Measurements from ENCODE around the gene C5orf15. TPM values are rescaled to one million over a fixed set of nuclear protein-coding genes. Genes with fewer than 3 reads are reported as not detected.

Gene C5orf15
- 10 to 100 TPM; 29.3 to 30.6 TPM for total RNA-seq
- long read RNA-seq, transcript C5orf15-201 (3 exons, 2,358 nt), result major isoform, 107 of 120 reads
- long read RNA-seq, partial matches to known transcripts, result 11 of 120 reads
- long read RNA-seq, other reads (novel, unspliced or antisense), result 2 of 120 reads

- ATAC-seq, result peak; percentile 97
- intact Hi-C loops (cut with DNase I, micrococcal nuclease), result no loop called here
- peak; percentile 96 to 97 for DNase-seq
These were observed at the start of gene C5orf15 for GRCh38 chr5:133968204-133968980. Gene C5orf15 (minus strand): TSS chr5:133968625. CDS start chr5:133968584, 41 bp downstream.

DNA sequence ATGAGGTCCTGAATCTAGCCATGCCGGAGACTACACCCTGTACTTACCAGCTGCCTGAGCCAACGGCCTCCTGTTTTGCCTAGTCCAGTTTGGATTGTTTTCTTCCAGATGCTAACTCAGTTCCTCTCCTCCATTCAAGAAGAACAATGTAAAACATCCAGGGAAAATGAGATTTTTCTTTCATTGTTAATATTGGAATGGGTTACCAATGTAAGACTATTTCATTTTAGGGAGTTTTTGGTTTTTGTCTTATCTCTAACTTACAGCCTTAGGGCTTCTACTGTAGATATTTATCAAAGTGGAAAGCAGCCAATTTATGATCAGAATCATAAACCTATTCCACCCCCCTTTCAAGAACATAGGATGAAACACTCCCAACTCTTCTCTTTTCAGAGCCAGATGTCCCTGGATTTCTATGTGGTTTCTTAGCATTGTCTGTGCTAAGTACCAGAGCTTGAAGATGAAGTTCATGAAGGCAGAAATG lies 39.9 kb upstream of the C5orf15 start:
- intact Hi-C loops (cut with DNase I, micrococcal nuclease), result no loop called here
- ATAC-seq (no peak), DNase-seq (no peak)

- DNase-seq (no peak), ATAC-seq (no peak)
- intact Hi-C loops (cut with DNase I, micrococcal nuclease), result no loop called here
These were observed 39.3 kb upstream of the C5orf15 start for GRCh38 chr5:134007581-134008265.

DNA sequence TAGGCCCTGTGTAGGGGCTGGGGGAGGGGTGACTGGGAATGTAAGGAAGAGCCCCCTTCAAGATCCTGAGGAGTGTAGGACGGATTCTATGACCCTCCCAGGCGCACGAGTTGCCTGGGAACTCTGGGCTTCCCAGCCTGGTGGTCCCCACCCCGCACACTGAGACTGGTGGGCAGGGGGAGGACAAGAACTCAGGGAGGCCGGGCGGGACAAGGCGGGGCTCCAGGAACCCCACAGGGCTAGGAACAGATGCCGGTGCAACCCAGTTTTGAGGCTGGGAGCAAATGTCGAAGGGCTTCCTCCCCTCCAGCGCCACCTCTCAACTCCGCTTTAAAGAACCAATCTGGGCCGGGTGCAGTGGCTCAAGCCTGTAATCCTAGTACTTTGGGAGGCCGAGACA lies 37.7 kb upstream of the C5orf15 start:
- ATAC-seq (no peak), DNase-seq (peak in 1 of 2 donors; percentile 28)
- intact Hi-C loops (cut with DNase I, micrococcal nuclease), result no loop called here

DNA sequence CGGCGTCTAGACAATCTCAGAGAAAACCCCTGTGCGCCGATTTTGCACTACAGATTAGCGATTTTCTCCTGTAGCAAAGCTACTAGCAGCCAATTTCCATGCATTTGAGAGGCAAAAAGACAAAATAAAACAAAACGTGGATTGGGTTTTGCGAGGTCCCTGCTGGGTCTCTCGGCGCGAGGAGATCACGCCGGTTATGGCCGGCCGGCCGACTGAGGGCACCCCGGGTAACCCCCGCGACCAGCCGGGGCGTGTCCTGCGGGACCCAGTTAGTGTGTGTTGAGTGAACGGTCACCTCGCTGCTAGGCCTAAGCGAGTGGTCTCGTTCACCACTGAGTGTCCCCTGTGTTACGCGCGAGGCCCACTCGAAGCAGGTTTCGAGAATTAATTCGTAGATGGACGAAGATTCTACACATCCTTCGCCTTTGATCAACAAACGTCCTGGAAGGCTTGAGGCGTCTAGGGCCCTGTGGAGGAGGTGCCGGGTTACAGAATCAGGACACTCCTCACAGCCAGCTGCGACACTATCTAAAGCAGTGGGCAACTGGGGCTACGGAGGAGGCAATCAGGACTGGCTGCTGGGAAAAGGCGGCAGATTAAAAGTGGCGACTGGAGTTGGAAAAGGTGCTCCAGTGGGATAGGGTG lies 37.1 kb upstream of the C5orf15 start:
- DNase-seq, result peak; percentile 53 to 68
- peak; percentile 33 for ATAC-seq
- intact Hi-C loops (cut with DNase I, micrococcal nuclease), result no loop called here

GRCh38 chr5:134004626-134005416 lies 36.4 kb upstream of the C5orf15 start, which contains the start of gene VDAC1:
Gene VDAC1 (minus strand): TSS chr5:134004975. CDS start chr5:133993012, 11,963 bp downstream.
- intact Hi-C loops (cut with DNase I, micrococcal nuclease), result no loop called here
- DNase-seq (peak; percentile 71 to 81), ATAC-seq (peak; percentile 84)

GRCh38 chr5:134003817-134004625 lies 35.6 kb upstream of the C5orf15 start:
- intact Hi-C loops (cut with DNase I, micrococcal nuclease), result no loop called here
- ATAC-seq (peak; percentile 43), DNase-seq (peak; percentile 55 to 76)

- DNase-seq, result no peak
- no peak for ATAC-seq
- intact Hi-C loops (cut with DNase I, micrococcal nuclease), result no loop called here
These were observed 34.8 kb upstream of the C5orf15 start for GRCh38 chr5:134003064-134003816.

GRCh38 chr5:134001938-134002731 lies 33.7 kb upstream of the C5orf15 start:
- no peak for ATAC-seq
- intact Hi-C loops (cut with DNase I, micrococcal nuclease), result no loop called here
- DNase-seq, result no peak

GRCh38 chr5:134000696-134001453 lies 32.5 kb upstream of the C5orf15 start:
- intact Hi-C loops (cut with DNase I, micrococcal nuclease), result no loop called here
- ATAC-seq, result no peak
- no peak for DNase-seq

DNA sequence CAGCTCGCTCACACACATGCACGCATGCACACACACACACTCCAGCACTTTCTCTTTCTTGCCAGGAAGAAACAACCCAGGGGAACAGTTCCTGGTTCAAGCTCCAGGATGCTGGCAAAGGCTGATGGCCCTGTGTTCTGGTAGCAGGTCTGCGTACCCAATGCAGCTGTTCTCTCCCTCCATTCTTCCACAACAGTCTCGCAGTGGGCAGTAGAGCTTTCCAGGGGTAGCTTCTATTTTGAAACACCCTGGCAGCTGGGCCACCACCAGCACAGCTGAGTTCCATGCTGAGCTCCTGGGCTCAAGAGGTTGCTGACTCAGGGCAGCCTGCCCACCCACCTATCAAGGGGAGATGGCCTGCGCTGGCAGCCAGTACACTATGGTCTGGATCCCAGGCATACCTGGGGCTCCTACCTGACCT lies 31.7 kb upstream of the C5orf15 start:
- intact Hi-C loops (cut with DNase I, micrococcal nuclease), result no loop called here
- no peak for ATAC-seq
- DNase-seq, result no peak

- ATAC-seq (no peak), DNase-seq (no peak)
- intact Hi-C loops (cut with DNase I, micrococcal nuclease), result no loop called here
These were observed 30.4 kb upstream of the C5orf15 start for GRCh38 chr5:133998807-133999206.

DNA sequence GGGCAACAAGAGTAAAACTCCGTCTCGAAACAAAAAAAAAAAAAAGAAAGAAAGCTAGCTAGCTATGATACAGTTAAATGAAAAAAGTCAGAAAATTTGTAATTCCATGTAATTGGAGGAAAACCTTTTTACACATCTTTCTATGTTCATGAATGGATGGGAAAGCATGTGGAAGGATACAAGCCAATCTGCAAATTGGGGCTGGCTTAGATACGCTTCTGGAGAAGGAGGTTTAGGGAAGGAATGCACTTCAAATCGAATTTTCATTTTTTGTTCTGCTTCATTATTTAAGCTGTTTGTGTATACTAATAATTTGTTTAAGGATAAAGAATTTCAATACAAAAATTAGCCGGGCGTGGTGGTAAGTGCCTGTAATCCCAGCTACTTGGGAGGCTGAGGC lies 29.6 kb upstream of the C5orf15 start:
- DNase-seq, result no peak
- no peak for ATAC-seq
- intact Hi-C loops (cut with DNase I, micrococcal nuclease), result no loop called here

GRCh38 chr5:133996683-133997252 lies 28.3 kb upstream of the C5orf15 start:
- DNase-seq (no peak), ATAC-seq (peak; percentile 27)
- intact Hi-C loops (cut with DNase I, micrococcal nuclease), result no loop called here

- DNase-seq (no peak), ATAC-seq (no peak)
- intact Hi-C loops (cut with DNase I, micrococcal nuclease), result no loop called here
These were observed 27.6 kb upstream of the C5orf15 start for GRCh38 chr5:133995883-133996563.
